Measurements from ENCODE around the gene NCAN.
A peak's percentile ranks its signal among the peaks of the same experiment; 100 is the strongest.
"Not testable (repeated sequence)": the region's sequence is repeated elsewhere in the genome, so short reads cannot be mapped to it uniquely, and the experiment has no call there.

NCAN gene

DNA sequence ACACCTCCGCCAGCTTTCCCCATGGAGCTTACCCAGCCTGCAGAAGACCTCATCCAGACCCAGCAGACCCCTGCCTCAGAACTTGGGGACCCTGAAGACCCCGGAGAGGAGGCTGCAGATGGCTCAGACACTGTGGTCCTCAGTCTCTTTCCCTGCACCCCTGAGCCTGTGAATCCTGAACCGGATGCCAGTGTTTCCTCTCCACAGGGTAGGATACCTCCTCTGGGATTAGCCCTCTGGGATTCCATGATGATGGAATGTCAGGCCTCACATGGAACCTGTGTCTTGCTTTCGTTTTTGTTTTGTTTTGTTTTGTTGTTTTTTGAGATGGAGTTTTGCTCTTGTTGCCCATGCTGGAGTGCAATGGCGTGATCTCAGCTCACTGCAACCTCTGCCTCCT, 17.8 kb upstream of the NCAN start:
- DNase-seq (ENCODE audit: low read depth) = no peak

DNA sequence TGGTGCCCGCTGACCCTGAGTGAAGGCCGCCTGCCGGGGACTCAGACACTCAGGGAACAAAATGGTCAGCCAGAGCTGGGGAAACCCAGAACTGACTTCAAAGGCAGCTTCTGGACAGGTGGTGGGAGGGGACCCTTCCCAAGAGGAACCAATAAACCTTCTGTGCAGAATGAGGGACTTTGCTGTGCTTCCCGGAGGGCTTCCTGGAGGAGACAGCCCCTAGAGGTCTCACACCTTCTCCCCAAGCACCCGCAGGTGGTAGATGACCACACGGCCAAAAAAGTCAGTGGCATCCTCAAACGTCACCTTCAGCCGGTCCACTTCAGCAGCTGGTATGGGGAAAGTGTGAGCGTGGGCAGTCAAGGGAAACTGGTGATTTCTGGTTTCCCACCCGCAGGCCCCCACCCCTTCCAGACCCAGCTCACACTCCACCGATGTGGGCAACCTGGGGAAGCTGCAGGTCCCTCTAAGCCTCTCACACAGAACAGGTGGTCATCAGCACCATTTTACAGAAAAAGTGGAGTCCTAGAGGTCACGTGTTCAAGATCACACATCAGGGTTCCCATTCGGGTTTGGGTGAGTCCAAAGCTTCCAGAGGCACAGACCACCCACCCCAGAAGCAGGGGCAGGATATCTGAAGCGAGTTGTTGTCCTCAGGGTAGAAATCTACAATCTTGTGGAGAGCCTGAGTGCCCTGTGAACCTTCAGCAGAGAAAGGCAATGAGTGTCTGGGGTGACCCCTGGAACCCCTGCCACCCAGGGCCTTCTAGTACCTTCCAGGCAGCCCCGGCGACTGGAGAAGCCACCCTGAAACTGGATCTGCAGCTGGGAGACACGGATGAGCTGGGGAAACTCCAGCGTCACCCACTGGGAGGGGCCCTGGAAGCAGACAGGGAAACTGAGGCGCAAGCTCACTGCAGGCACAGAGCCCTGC, 9.8 kb upstream of the NCAN start:
- DNase-seq (ENCODE audit: low read depth) = no peak

- no peak for DNase-seq (ENCODE audit: low read depth)
Observed at GRCh38 chr19:19202707-19203011, 9.1 kb upstream of the NCAN start.

DNA sequence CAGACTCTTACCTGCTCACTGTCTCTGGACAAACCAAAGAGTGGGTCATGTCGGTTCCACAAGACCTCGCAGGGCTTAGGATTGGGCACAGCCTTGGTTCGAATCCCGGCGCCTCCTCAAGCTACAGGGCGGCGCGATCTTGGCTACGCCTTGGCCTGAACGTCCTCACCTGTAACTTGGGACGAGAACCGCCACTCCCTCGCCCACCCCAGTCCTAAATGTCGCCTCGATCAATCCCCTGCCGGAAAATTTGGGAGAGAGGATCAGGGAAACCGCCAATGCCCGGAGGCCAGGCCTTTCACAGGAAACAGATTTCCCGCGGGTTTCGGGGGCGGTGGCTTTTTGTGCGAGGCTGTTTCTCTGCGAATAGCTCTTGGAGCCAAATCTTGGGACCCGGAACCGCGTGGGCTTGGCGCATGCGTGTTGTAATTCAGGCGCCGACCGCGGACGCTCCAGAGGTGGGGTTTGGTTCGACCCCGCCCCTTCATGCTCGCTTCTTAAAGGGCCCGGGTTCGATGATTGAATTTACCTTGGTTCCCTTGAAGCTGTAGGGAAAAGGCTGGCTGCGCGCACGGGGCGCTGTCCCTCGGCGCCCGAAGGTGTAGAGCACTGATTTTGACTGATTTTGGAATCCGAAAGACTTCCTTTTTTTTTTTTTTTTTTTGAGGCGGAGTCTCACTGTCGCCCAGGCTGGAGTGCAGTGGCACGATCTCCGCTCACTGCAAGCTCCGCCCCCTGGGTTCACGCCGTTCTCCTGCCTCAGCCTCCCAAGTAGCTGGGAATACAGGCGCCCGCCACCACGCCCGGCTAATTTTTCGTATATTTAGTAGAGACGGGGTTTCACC, 8.5 kb upstream of the NCAN start, which contains the start of gene NR2C2AP:
Gene NR2C2AP (minus strand): TSS at position 403 of the 845 bp plus-strand sequence. CDS start 354 bp downstream, at position 49.
- DNase-seq (ENCODE audit: low read depth) = peak; percentile 85

DNA sequence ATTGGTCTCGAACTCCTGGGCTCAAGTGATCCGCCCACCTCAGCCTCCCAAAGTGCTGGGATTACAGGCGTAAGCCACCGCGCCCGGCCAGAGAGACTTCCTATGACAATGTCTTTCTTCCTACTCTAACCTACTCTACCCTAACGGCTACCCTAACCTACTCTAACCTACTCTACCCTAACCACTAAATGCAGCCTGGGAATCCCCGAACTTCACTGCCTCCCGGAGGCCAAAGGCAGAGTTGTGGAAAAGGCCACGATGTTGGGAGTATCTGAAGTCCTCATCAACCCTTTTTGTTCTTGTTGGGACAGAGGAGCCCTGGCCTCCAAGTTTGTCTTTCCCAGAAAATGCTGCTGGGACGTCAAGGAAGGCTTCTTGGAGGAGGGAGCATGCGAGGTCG, 7.6 kb upstream of the NCAN start:
- no peak for DNase-seq (ENCODE audit: low read depth)

- no peak for DNase-seq (ENCODE audit: low read depth)
Observed at GRCh38 chr19:19205416-19206410, 6.0 kb upstream of the NCAN start.

GRCh38 chr19:19206938-19207337, 4.8 kb upstream of the NCAN start:
- DNase-seq (ENCODE audit: low read depth) = no peak

GRCh38 chr19:19207637-19208572, 3.9 kb upstream of the NCAN start:
- no peak for DNase-seq (ENCODE audit: low read depth)

DNA sequence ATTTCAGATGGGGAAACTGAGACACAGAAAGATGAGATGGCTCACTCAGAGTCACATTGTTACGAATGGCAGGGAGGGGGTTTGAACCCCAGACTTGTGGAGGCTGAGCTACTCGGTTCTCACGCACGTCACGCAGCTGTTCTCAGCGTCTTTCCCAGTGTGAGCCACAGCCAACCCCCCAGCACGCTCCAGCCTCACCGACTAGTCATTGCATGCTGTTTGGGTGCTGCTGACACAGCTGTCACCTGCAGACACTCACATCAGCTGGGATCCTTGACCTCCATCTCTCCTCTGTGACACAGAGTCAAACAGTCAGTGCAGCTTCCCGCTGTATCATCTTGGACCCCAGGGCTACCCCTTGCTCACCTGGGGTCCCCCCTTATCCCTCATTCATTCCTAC, 2.4 kb upstream of the NCAN start:
- no peak for DNase-seq (ENCODE audit: low read depth)

DNA sequence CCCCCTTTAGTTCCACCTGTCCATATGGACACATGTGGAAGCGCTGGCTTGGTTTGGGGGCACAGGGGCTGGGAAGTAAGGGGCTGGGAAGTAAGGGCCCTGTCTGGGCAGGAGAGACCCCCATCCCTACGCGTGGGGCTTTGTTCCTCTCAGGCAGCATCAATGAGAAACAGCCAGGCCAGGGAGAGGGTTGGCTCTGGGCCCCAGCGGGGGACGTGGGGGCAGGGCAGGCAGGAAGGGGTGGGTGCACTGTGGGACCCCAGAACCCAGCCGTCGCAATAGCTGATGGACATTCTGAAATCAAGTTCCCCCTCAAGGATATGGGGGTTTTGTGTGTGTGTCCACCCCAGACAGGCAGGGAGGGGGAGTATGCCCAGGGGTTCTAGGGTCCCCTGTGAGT, 1.2 kb downstream of the NCAN start:
- DNase-seq (ENCODE audit: low read depth) = no peak

DNA sequence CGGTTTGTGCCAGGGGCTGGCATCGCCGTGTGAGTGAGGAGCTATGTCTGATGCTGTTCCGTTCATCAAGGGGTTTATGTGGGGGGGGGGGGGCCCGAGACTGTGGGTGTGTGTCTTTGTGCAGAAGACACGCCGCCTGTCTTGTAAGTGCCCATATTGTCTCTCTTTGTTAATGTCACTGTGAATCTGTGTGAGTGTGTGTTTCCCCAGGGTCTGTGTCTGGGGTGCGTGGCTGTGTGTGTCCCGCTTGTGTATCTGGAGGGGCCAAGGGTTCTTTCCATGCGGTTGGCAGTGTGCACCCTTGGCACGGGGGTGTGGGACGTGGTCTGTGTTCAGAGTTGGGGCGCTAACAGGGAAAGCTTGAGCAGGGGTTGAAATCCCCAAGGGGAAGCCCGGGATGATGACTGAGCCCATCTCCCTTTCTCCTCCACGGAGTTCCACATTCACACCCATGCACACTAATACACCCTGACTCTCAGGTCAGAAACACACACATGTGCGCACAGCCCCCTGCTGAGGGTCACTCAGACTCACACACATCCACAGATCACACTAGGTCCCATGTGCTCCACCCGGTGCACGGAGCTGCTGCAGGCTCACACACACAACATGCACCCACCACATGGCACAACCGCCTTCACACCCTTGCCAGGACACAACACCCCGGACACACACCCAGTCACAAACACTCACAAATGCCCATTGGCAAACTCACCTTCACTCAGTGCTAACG, 1.8 kb downstream of the NCAN start:
- DNase-seq (ENCODE audit: low read depth) = no peak

- no peak for DNase-seq (ENCODE audit: low read depth)
Observed at GRCh38 chr19:19214159-19214490, 2.4 kb downstream of the NCAN start.

- no peak for DNase-seq (ENCODE audit: low read depth)
Observed at GRCh38 chr19:19214892-19215291, 3.1 kb downstream of the NCAN start.

DNA sequence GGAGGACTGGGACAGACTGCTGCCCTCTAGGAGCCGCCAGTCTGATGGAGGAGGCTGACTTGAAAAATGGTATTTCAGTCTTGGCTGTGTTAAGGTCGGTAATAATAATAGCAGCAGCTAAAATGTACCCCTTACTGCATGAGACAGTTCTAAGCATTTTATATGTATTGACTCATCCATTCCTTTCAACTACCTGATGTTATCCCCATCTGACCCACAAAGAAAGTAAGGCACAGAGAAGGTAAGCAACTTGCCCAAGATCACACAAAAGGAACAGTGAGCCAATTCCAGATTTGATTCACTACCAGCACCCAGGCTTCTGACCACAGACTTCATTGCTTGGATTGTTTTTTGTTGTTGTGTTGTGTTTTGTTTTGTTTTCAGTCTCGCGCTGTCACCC, 4.0 kb downstream of the NCAN start:
- DNase-seq (ENCODE audit: low read depth) = no peak

GRCh38 chr19:19217099-19217498, 5.3 kb downstream of the NCAN start:
- DNase-seq (ENCODE audit: low read depth) = no peak

DNA sequence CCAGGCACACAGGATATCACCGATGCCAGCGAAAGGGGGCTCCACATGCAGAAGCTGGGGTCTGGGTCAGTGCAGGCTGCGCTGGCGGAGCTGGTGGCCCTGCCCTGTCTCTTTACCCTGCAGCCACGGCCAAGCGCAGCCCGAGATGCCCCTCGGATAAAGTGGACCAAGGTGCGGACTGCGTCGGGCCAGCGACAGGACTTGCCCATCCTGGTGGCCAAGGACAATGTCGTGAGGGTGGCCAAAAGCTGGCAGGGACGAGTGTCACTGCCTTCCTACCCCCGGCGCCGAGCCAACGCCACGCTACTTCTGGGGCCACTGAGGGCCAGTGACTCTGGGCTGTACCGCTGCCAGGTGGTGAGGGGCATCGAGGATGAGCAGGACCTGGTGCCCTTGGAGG, 7.2 kb downstream of the NCAN start:
- no peak for DNase-seq (ENCODE audit: low read depth)

DNA sequence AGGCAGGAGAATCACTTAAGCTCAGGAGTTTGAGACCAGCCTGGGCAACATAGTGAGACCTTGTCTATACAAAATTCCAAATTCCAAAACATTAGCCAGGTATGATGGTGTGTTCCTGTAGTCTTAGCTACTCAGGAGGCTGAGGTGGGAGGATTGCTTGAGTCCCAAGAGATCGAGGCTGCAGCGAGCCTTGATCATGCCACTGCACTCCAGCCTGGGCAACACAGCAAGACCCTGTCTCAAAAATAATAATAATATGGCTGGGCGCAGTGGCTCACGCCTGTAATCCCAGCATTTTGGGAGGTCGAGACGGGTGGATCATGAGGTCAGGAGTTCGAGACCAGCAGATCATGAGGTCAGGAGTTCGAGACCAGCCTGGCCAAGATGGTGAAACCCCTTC, 9.2 kb downstream of the NCAN start:
- DNase-seq (ENCODE audit: low read depth) = not testable (repeated sequence)

DNA sequence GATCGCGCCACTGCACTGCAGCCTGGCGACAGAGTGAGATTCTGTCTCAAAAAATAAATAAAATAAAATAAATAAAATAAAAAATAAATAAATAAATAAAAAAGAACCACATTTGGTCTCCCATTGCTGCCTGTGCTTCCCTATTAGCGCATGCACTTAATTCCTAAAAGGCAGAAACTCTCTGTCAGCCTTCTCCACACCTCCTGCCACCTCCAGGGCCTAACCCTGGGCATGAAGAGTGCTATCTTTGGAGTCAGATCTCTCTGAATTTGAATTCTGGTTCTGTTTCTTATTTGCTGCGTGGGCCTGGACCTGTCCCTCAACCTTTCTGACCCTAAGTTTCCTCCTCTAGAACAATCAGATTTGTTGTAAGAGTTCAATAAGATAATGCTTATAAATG, 11.3 kb downstream of the NCAN start:
- no peak for DNase-seq (ENCODE audit: low read depth)

- no peak for DNase-seq (ENCODE audit: low read depth)
Observed at GRCh38 chr19:19223636-19224035, 11.9 kb downstream of the NCAN start.

- no peak for DNase-seq (ENCODE audit: low read depth)
Observed at GRCh38 chr19:19224150-19224851, 12.5 kb downstream of the NCAN start.

Measured in stimulated activated CD8-positive, alpha-beta memory T cell treated with anti-CD3 and anti-CD28 coated beads, Interleukin-15, amount 100 ng/mL, for 1 hour (primary cell).